K562 (cell line): ENCODE measurements around the gene TBC1D25. TPM values are rescaled to one million over a fixed set of nuclear protein-coding genes. Genes with fewer than 3 reads are reported as not detected.

Experiments
- ASH1L ChIP-seq: fragments of 450-650 bp; IDR thresholded peaks from 2 replicates; pipeline ENCODE4 v1.6.1; 2018; ENCODE audit warnings: borderline replicate concordance, mild to moderate bottlenecking, low read depth; ENCODE audit not compliant: partially characterized antibody
- BRCA1 ChIP-seq, 2 experiments: fragments of 450-650 bp in 1 of 2; sonication (generic) in 1 of 2; formaldehyde crosslinking in 1 of 2; IDR thresholded peaks; 2 replicates each; pipeline versions ENCODE4 v1.5.0 to v1.6.1; 2017 to 2020; ENCODE audit warnings: mild to moderate bottlenecking in 1 of 2, missing genetic modification reagents in 1 of 2
- DACH1 ChIP-seq: fragments of 450-650 bp; IDR thresholded peaks from 2 replicates; pipeline ENCODE4 v1.6.1; 2018; ENCODE audit not compliant: partially characterized antibody
- DMBX1 ChIP-seq: fragments of 250-450 bp; sonication (Bioruptor Pico); IDR thresholded peaks from 2 replicates; pipeline ENCODE4 v1.8.0; 2022; ENCODE audit warnings: inconsistent platforms, mild to moderate bottlenecking, moderate library complexity, borderline replicate concordance
- EGR1 ChIP-seq: fragments of 450-650 bp; conservative IDR thresholded peaks from 2 replicates; pipeline ENCODE4 v1.6.1; 2017; ENCODE audit warnings: mild to moderate bottlenecking
- HSF4 ChIP-seq: fragments of 250-450 bp; sonication (Bioruptor Pico); IDR thresholded peaks from 2 replicates; pipeline ENCODE4 v2.1.2; 2022; ENCODE audit warnings: mild to moderate bottlenecking, moderate library complexity, borderline replicate concordance
- KAT2B ChIP-seq: IDR thresholded peaks from one replicate; pipeline ENCODE4 v1.6.1; 2012; ENCODE audit warnings: low read depth, mild to moderate bottlenecking, control low read depth, inconsistent platforms, low read length, moderate library complexity
- KLF16 ChIP-seq: IDR thresholded peaks from 2 replicates; pipeline ENCODE4 v1.6.1; 2016; ENCODE audit warnings: antibody characterized with exemption
- MYBL2 ChIP-seq, 2 experiments: fragments of 450-650 bp in 1 of 2; sonication (generic) in 1 of 2; formaldehyde crosslinking in 1 of 2; IDR thresholded peaks; 2 replicates each; pipeline versions ENCODE4 v1.6.1 to v1.8.1; 2017 to 2022; ENCODE audit warnings: borderline replicate concordance in 1 of 2, inconsistent platforms in 1 of 2, low read depth in 1 of 2, mild to moderate bottlenecking in 1 of 2, missing genetic modification reagents in 1 of 2, moderate library complexity in 1 of 2
- NEUROD1 ChIP-seq: fragments of 150-350 bp; IDR thresholded peaks from 2 replicates; pipeline ENCODE4 v1.6.1; 2014; ENCODE audit warnings: borderline replicate concordance, low read length, low read depth; ENCODE audit not compliant: partially characterized antibody
- NR2C2 ChIP-seq, 2 experiments: fragments of 200-800 bp in 1 of 2; sonication (Bioruptor generic) in 1 of 2; sonication (generic) in 1 of 2; formaldehyde crosslinking in 1 of 2; IDR thresholded peaks; 2 replicates each; pipeline versions ENCODE4 v1.6.1 to v1.8.0; 2016 to 2022; ENCODE audit warnings: mild to moderate bottlenecking in 1 of 2, missing compliant biosample characterization in 1 of 2, missing genetic modification characterization in 1 of 2, missing genetic modification reagents in 1 of 2
- NR4A1 ChIP-seq, 2 experiments: fragments of 250-450 bp in 1 of 2; fragments of 450-650 bp in 1 of 2; sonication (Bioruptor Pico) in 1 of 2; IDR thresholded peaks; 2 replicates each; pipeline versions ENCODE4 v1.4.0 to v1.6.1; 2016 to 2020; ENCODE audit warnings: mild to moderate bottlenecking in 2 of 2, missing compliant biosample characterization in 1 of 2, missing genetic modification characterization in 1 of 2, moderate library complexity in 1 of 2
- PHB ChIP-seq: fragments of 250-450 bp; sonication (Bioruptor Pico); IDR thresholded peaks from 2 replicates; pipeline ENCODE4 v1.5.0; 2021
- SP1 ChIP-seq: sonication (generic); formaldehyde crosslinking; IDR thresholded peaks from 2 replicates; pipeline ENCODE4 v1.8.1; 2022; ENCODE audit warnings: mild to moderate bottlenecking, missing genetic modification reagents
- TEAD4 ChIP-seq, 2 experiments: sonication (generic) in 1 of 2; formaldehyde crosslinking in 1 of 2; IDR thresholded peaks; 2 replicates each; pipeline versions ENCODE4 v1.6.1 to v1.8.0; 2012 to 2022; ENCODE audit warnings: borderline replicate concordance in 1 of 2, inconsistent platforms in 1 of 2, low read length in 1 of 2, mild to moderate bottlenecking in 1 of 2, missing genetic modification reagents in 1 of 2
- YY1 ChIP-seq, 3 experiments: IDR thresholded peaks; 2 replicates each; pipeline ENCODE4 v1.6.1; 2011; ENCODE audit warnings: low read length in 2 of 3, mild to moderate bottlenecking in 2 of 3, moderate library complexity in 2 of 3, borderline replicate concordance in 1 of 3, control low read depth in 1 of 3, low read depth in 1 of 3; ENCODE audit not compliant: insufficient read depth in 3 of 3, insufficient replicate concordance in 2 of 3, control insufficient read depth in 1 of 3, insufficient read length in 1 of 3; ENCODE audit errors: extremely low read depth in 1 of 3
- ZBTB17 ChIP-seq: fragments of 450-650 bp; formaldehyde crosslinking; IDR thresholded peaks from 2 replicates; pipeline ENCODE4 v1.4.0; 2020; ENCODE audit warnings: mild to moderate bottlenecking
- ZNF561 ChIP-seq: fragments of 450-650 bp; formaldehyde crosslinking; conservative IDR thresholded peaks from 2 replicates; pipeline ENCODE4 v1.4.0; 2020; ENCODE audit warnings: mild to moderate bottlenecking, moderate library complexity
- ZNF583 ChIP-seq: fragments of 250-450 bp; sonication (Bioruptor Pico); IDR thresholded peaks from 2 replicates; pipeline ENCODE4 v1.4.0; 2020
- polyA plus RNA-seq, 8 experiments: library from polyadenylated mRNA; depleted of rRNA in 4 of 8; stranded (reverse) in 5 of 8; unstranded in 3 of 8; fragments of >200 nt; fragmentation: Nextera tagmentation in 2 of 8; fragmentation: Illumina TruSeq in 1 of 8; extraction: Ambion mirVana in 2 of 8; extraction: Trizol in 1 of 8; gene quantifications; 2 replicates each; pipeline versions ENCODE4 v1.2.1 to v1.2.3, GENCODE V29; 2011 to 2014; ENCODE audit warnings: inconsistent platforms in 1 of 8, missing spikeins in 1 of 8
- total RNA-seq, 7 experiments: library from RNA; depleted of rRNA in 6 of 7; stranded (reverse); fragments of >200 nt in 6 of 7; fragmentation: Illumina TruSeq in 2 of 7; extraction: Trizol in 2 of 7; gene quantifications; 2 replicates each; pipeline versions ENCODE4 v1.2.1 to v1.2.3, GENCODE V29; 2011 to 2021; ENCODE audit warnings: low replicate concordance in 1 of 7
- TF ChIP-seq, protein P1 (sequence below), 3 experiments: fragments of 200-800 bp in 1 of 3; fragments of 250-450 bp in 1 of 3; fragments of 450-650 bp in 1 of 3; sonication (Bioruptor Pico) in 1 of 3; sonication (Bioruptor generic) in 1 of 3; formaldehyde crosslinking in 1 of 3; IDR thresholded peaks; 2 replicates each; pipeline versions ENCODE4 v1.6.1 to v1.8.0; 2016 to 2022; ENCODE audit warnings: mild to moderate bottlenecking in 2 of 3, missing genetic modification characterization in 2 of 3, missing compliant biosample characterization in 1 of 3, moderate library complexity in 1 of 3

The TBC1D25 gene
- total and polyA plus RNA-seq, 9 of the 15 experiments (the other 6 are each of a cell fraction or from before 2014, with no cell fraction given) = 0.62 to 10.6 (median 3.9) TPM

DNA sequence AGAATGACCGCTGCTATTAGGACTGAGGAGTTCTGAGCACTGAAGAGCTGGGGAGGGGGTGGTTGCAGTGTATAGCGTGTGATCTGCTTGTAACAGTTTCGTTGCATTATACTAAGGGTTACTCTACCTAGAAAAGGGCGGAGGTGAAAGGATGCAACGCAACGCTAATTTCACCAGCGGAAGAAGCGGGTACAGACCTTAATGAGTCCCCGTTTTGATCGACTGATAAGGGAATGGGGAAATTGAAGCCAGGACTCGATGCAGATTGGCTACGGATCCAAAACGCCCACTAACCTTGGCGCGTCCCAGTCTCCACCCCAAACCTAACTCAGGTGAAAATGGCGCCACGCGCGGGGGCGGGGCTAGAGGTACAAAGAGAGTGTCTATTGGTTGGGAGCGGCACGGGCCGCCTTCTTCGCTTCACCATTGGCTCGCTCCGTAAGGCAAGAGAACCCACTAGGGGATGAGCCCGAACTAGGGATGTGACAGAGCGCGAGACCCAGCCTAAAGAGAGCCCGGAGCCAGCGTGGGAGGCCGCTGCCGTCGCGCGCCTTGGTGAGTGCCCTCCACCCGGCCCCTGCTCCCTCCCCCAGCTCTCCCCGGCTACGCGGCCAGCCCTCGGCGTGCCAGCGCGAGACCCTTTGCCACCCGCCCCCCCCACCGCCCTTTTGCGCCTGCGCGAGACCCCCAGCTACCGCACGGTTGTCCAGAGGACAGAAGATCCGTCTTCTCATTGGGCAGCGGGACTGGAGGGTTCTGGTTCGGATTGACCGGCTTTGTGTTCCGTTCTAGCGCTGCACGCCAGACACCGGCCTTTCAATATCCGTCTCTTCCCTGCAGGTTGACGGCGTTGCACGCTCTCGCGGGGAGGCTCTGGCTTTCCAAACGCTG lies 17.9 kb upstream of the TBC1D25 start, which contains the start of gene EBP (continued):
- TF ChIP-seq DACH1 (no peak), YY1 (IDR thresholded peaks at IDR 0.05; ENCODE audit: borderline replicate concordance in 1 of 3, control insufficient read depth in 1 of 3, extremely low read depth in 1 of 3, insufficient read depth in 3 of 3, insufficient read length in 1 of 3, insufficient replicate concordance in 2 of 3, low read depth in 1 of 3, low read length in 2 of 3) (peak; percentile 40 to 91 (median 82)), PHB (CRISPR knock-in tag) (no peak), ASH1L (peak; percentile 73), BRCA1 (IDR thresholded peaks at IDR 0.05) (no peak), BRCA1 (CRISPR knock-in tag; IDR thresholded peaks at IDR 0.05) (no peak), NR2C2 (CRISPR knock-in tag; IDR thresholded peaks at IDR 0.05) (no peak), NR2C2 (tag; IDR thresholded peaks at IDR 0.05) (peak; percentile 43; the same call in 1 of the 2 replicates), KLF16 (no peak), SP1 (CRISPR knock-in tag) (peak; percentile 72), TEAD4 (IDR thresholded peaks at IDR 0.05; ENCODE audit: low read length) (no peak; the same call in 1 of the 2 replicates), TEAD4 (CRISPR knock-in tag; IDR thresholded peaks at IDR 0.05; ENCODE audit: borderline replicate concordance) (no peak), NEUROD1 (peak; percentile 73), EGR1 (peak; percentile 68), MYBL2 (IDR thresholded peaks at IDR 0.05; ENCODE audit: low read depth) (0 out of 2 replicates have a peak, but pooled peaks have one; percentile 17), MYBL2 (CRISPR knock-in tag; IDR thresholded peaks at IDR 0.05; ENCODE audit: borderline replicate concordance) (no peak), KAT2B (no peak), DMBX1 (CRISPR knock-in tag) (no peak), NR4A1 (CRISPR knock-in tag; IDR thresholded peaks at IDR 0.05) (no peak), NR4A1 (tag; IDR thresholded peaks at IDR 0.05) (no peak), ZNF561 (no peak), ZBTB17 (CRISPR knock-in tag) (no peak), ZNF583 (CRISPR knock-in tag) (no peak), HSF4 (no peak)
- TF ChIP-seq, protein P1, sequence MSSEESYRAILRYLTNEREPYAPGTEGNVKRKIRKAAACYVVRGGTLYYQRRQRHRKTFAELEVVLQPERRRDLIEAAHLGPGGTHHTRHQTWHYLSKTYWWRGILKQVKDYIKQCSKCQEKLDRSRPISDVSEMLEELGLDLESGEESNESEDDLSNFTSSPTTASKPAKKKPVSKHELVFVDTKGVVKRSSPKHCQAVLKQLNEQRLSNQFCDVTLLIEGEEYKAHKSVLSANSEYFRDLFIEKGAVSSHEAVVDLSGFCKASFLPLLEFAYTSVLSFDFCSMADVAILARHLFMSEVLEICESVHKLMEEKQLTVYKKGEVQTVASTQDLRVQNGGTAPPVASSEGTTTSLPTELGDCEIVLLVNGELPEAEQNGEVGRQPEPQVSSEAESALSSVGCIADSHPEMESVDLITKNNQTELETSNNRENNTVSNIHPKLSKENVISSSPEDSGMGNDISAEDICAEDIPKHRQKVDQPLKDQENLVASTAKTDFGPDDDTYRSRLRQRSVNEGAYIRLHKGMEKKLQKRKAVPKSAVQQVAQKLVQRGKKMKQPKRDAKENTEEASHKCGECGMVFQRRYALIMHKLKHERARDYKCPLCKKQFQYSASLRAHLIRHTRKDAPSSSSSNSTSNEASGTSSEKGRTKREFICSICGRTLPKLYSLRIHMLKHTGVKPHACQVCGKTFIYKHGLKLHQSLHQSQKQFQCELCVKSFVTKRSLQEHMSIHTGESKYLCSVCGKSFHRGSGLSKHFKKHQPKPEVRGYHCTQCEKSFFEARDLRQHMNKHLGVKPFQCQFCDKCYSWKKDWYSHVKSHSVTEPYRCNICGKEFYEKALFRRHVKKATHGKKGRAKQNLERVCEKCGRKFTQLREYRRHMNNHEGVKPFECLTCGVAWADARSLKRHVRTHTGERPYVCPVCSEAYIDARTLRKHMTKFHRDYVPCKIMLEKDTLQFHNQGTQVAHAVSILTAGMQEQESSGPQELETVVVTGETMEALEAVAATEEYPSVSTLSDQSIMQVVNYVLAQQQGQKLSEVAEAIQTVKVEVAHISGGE (CRISPR knock-in tag; IDR thresholded peaks at IDR 0.05) = peak in 1 of 3 experiments; percentile 85; a peak in 2 of 6 replicates
